Panc1 (cell line): Measurements from ENCODE around the gene ASTN2.

Source experiments
- CTCF ChIP-seq: fragments of 450-650 bp; IDR thresholded peaks from 2 replicates; pipeline ENCODE4 v1.5.1; 2017; ENCODE audit warnings: mild to moderate bottlenecking
- REST ChIP-seq, 2 experiments: IDR thresholded peaks; 2 replicates each; pipeline ENCODE4 v1.6.1; 2011 to 2012; ENCODE audit warnings: low read depth in 2 of 2, control low read depth in 1 of 2, low read length in 1 of 2, mild to moderate bottlenecking in 1 of 2, moderate library complexity in 1 of 2; ENCODE audit not compliant: insufficient read depth in 1 of 2
- SIN3A ChIP-seq: IDR thresholded peaks from 2 replicates; pipeline ENCODE4 v1.6.1; 2012; ENCODE audit warnings: low read depth, mild to moderate bottlenecking, low read length, moderate library complexity, borderline replicate concordance; ENCODE audit not compliant: insufficient read depth

GRCh38 chr9:117121316-117121715 is 293.5 kb downstream of the ASTN2 start:
- TF ChIP-seq CTCF (no peak), REST (IDR thresholded peaks at IDR 0.05; ENCODE audit: insufficient read depth in 1 of 2, low read depth in 2 of 2, low read length in 1 of 2) (no peak), SIN3A (no peak)
